ENCODE results near the gene CDK6. TPM values are rescaled to one million over a fixed set of nuclear protein-coding genes. Genes with fewer than 3 reads are reported as not detected.
A peak's percentile ranks its signal among the peaks of the same experiment; 100 is the strongest.

Gene CDK6
- total and polyA plus RNA-seq, 9 of the 15 experiments (the other 6 are each of a cell fraction or from before 2014, with no cell fraction given): 7.6 to 109 (median 44.4) TPM

DNA sequence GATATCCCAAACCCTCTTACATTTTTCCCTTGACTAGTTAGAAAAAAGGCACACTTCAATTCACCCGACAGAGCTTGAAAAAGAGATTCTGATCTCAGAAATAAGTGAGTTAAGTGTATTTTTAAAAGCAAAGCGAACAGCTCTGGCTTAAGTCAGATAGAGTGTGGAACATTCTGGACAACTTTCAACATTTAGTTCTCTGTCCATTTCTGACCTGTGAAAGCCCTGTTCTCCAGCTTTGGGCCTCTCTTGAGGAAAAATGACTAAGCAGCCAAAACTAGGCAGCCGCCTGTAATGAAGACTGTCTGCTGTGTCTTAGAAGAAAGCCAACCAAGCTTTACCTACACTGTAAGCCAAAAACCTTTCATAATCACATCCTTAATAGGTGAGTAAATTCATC is 50.5 kb downstream of the CDK6 start:
- no peak overlapping the region for H3K9ac ChIP-seq (ENCODE audit: insufficient read depth in 1 of 2, low read depth in 2 of 2, low read length in 2 of 2)
- DNase-seq (ENCODE audit: extremely low read depth in 1 of 4, low spot score in 3 of 4): peak in 1 of 4 experiments; percentile 26
- H3K27me3 ChIP-seq (ENCODE audit: control insufficient read depth in 2 of 2, insufficient read depth in 2 of 2, low read length in 2 of 2): no peaks in the 10 kb centered on the region
- no peaks in the 10 kb centered on the region; the same call in 2 of the 3 replicates for H3K36me3 ChIP-seq (ENCODE audit: control insufficient read depth, insufficient read depth, low read length)
- CTCF ChIA-PET (ENCODE audit: low intra/inter-chr PET ratio): no interaction called here
- 59% methylated on average over 3 of the region's 3 CpGs for WGBS (ENCODE audit: insufficient coverage, low coverage, missing lambda C conversion rate)
- in situ Hi-C loops (cut with MboI) (no loop called here), intact Hi-C loops (cut with micrococcal nuclease) (no loop called here)
- peaks cover 92% of the 10 kb centered on the region for H3K79me2 ChIP-seq (ENCODE audit: control insufficient read depth, insufficient read depth, low read length)
- POLR2A ChIA-PET: interaction anchor here (1.1 to 1.2 kb wide), 2 partner anchors 10 to 30 kb away, joined by 3 to 4 read pairs; no protein-coding TSS in a partner anchor
- H4K20me1 ChIP-seq (replicated peaks; ENCODE audit: control insufficient read depth, insufficient read depth, low read length): no peaks in the 10 kb centered on the region
- peak overlapping the region; percentile 5; the same call in 1 of the 3 replicates for H3K27ac ChIP-seq (ENCODE audit: extremely low read depth, low read depth, low read length)
- no peaks in the 10 kb centered on the region; a peak in 1 of 5 replicates for H3K4me1 ChIP-seq (replicated peaks in 1 of 2; ENCODE audit: control insufficient read depth in 2 of 2, insufficient read depth in 2 of 2, low read length in 2 of 2)
- H3K9me3 ChIP-seq (replicated peaks; ENCODE audit: control insufficient read depth, insufficient read depth, low read depth, low read length): peaks cover 9% of the 10 kb centered on the region; the same call in 1 of the 2 replicates
- BruUV-seq (replicated peaks): no TSS peak
- no peaks in the 10 kb centered on the region for H3K9me1 ChIP-seq (ENCODE audit: control insufficient read depth, insufficient read depth, low read length)
- no peak overlapping the region for H2AFZ ChIP-seq (ENCODE audit: low read depth, low read length)
- ATAC-seq: peak; percentile 70
- H3K4me2 ChIP-seq (ENCODE audit: insufficient read depth, low read length): no peak overlapping the region
- TF ChIP-seq NELFE (IDR thresholded peaks at IDR 0.05; ENCODE audit: insufficient read depth, insufficient read length): no peak
- no peak overlapping the region for H3K4me3 ChIP-seq
- peak; percentile 78 for FAIRE-seq

DNA sequence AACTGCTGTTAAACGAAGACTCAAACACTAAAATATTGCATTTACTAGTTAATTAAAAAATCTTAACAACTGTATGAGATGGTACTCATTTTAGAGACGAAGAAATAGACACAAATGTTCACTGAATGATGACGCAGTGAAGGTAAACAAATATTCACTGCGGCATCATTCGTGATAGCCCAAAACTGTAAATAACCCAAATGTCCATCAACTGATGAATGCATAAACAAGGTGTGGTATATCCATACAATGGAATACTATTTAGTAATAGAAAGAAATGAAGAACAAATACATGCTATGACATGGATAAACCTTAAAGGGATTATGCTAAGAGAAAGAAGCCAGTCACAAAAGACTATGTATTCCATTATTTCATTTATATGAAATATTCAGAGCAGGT is 51.4 kb downstream of the CDK6 start:
- Histone ChIP-seq H3K4me2 (ENCODE audit: insufficient read depth, low read length) (no peak overlapping the region), H3K79me2 (ENCODE audit: control insufficient read depth, insufficient read depth, low read length) (peaks cover 87% of the 10 kb centered on the region), H3K27ac (ENCODE audit: extremely low read depth, low read depth, low read length) (no peak overlapping the region), H3K27me3 (ENCODE audit: control insufficient read depth in 2 of 2, insufficient read depth in 2 of 2, low read length in 2 of 2) (no peaks in the 10 kb centered on the region), H3K4me3 (no peak overlapping the region), H3K9ac (ENCODE audit: insufficient read depth in 1 of 2, low read depth in 2 of 2, low read length in 2 of 2) (no peak overlapping the region), H3K4me1 (replicated peaks in 1 of 2; ENCODE audit: control insufficient read depth in 2 of 2, insufficient read depth in 2 of 2, low read length in 2 of 2) (no peaks in the 10 kb centered on the region; a peak in 1 of 5 replicates), H3K36me3 (ENCODE audit: control insufficient read depth, insufficient read depth, low read length) (no peaks in the 10 kb centered on the region; the same call in 2 of the 3 replicates), H3K9me3 (replicated peaks; ENCODE audit: control insufficient read depth, insufficient read depth, low read depth, low read length) (peaks cover 8% of the 10 kb centered on the region; the same call in 1 of the 2 replicates), H2AFZ (ENCODE audit: low read depth, low read length) (no peak overlapping the region), H3K9me1 (ENCODE audit: control insufficient read depth, insufficient read depth, low read length) (no peaks in the 10 kb centered on the region), H4K20me1 (replicated peaks; ENCODE audit: control insufficient read depth, insufficient read depth, low read length) (no peaks in the 10 kb centered on the region)
- intact Hi-C loops (cut with micrococcal nuclease) (no loop called here), in situ Hi-C loops (cut with MboI) (no loop called here)
- ATAC-seq: no peak
- ChIA-PET CTCF (ENCODE audit: low intra/inter-chr PET ratio) (no interaction called here), POLR2A (no interaction called here)
- no peak for DNase-seq (ENCODE audit: extremely low read depth in 1 of 4, low spot score in 3 of 4)
- BruUV-seq (replicated peaks): no TSS peak
- FAIRE-seq: no peak
- 90% methylated on average over 5 of the region's 5 CpGs for WGBS (ENCODE audit: insufficient coverage, low coverage, missing lambda C conversion rate)
- TF ChIP-seq, protein P1, sequence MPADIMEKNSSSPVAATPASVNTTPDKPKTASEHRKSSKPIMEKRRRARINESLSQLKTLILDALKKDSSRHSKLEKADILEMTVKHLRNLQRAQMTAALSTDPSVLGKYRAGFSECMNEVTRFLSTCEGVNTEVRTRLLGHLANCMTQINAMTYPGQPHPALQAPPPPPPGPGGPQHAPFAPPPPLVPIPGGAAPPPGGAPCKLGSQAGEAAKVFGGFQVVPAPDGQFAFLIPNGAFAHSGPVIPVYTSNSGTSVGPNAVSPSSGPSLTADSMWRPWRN (IDR thresholded peaks at IDR 0.05; ENCODE audit: low read depth): no peak
- no peak for TF ChIP-seq CHD4 (IDR thresholded peaks at IDR 0.05; ENCODE audit: insufficient read depth, insufficient replicate concordance, low read depth, low read length, poor library complexity, severe bottlenecking)
- TF ChIP-seq KDM4B (IDR thresholded peaks at IDR 0.05; ENCODE audit: borderline replicate concordance in 2 of 2, low read depth in 1 of 2): no peak
- no peak for TF ChIP-seq CCAR2 (IDR thresholded peaks at IDR 0.05; ENCODE audit: low read depth, low read length)
- TF ChIP-seq GABPB2 (CRISPR knock-in tag; conservative IDR thresholded peaks at IDR 0.05): no peak
- no peak for TF ChIP-seq HSF4 (CRISPR knock-in tag; IDR thresholded peaks at IDR 0.05; ENCODE audit: borderline replicate concordance)
- TF ChIP-seq XRCC5 (IDR thresholded peaks at IDR 0.05; ENCODE audit: low read depth, low read length): no peak
- TF ChIP-seq ZBTB1 (CRISPR knock-in tag; IDR thresholded peaks at IDR 0.05; ENCODE audit: borderline replicate concordance, low read depth): no peak
- no peak for TF ChIP-seq TAF1 (IDR thresholded peaks at IDR 0.05; ENCODE audit: control insufficient read depth, extremely low read depth, insufficient read depth, low read length, severe bottlenecking)
- TF ChIP-seq CBFA2T3 (IDR thresholded peaks at IDR 0.05): no peak
- TF ChIP-seq, protein P2, sequence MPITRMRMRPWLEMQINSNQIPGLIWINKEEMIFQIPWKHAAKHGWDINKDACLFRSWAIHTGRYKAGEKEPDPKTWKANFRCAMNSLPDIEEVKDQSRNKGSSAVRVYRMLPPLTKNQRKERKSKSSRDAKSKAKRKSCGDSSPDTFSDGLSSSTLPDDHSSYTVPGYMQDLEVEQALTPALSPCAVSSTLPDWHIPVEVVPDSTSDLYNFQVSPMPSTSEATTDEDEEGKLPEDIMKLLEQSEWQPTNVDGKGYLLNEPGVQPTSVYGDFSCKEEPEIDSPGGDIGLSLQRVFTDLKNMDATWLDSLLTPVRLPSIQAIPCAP (CRISPR knock-in tag; IDR thresholded peaks at IDR 0.05; ENCODE audit: borderline replicate concordance): no peak
- TF ChIP-seq CEBPG (CRISPR knock-in tag; IDR thresholded peaks at IDR 0.05): no peak
- TF ChIP-seq CEBPG (tag; conservative IDR thresholded peaks at IDR 0.05 in 1 of 2, IDR thresholded peaks at IDR 0.05 in 1 of 2): no peak
- no peak for TF ChIP-seq POLR2G (IDR thresholded peaks at IDR 0.05; ENCODE audit: low read depth, low read length)

All from K562 (cell line).